Fibroblast of villous mesenchyme (primary cell): Measurements from ENCODE around the gene PHLPP1. TPM values are rescaled to one million over a fixed set of nuclear protein-coding genes. Genes with fewer than 3 reads are reported as not detected.
A peak's percentile ranks its signal among the peaks of the same experiment; 100 is the strongest.

ENCODE experiments used
- DNase-seq: peaks from one replicate; pipeline ENCODE4 v3.0.0-alpha.2; 2010; ENCODE audit warnings: low read depth
- H3K4me3 ChIP-seq: 2 replicates; pipeline ENCODE4 v1.5.1; 2011; ENCODE audit warnings: low read depth, mild to moderate bottlenecking, low read length
- CTCF ChIP-seq: IDR thresholded peaks from 2 replicates; pipeline ENCODE4 v1.5.1; 2012; ENCODE audit warnings: low read depth, mild to moderate bottlenecking, low read length; ENCODE audit not compliant: insufficient read depth
- total RNA-seq: library from RNA; depleted of rRNA; stranded (reverse); fragments of >200 nt; gene quantifications from 2 replicates; pipeline ENCODE4 v1.2.3, GENCODE V29; 2012

PHLPP1 gene
- total RNA-seq, 1 donor, result 4.7 TPM

- no peak overlapping the region for H3K4me3 ChIP-seq
- no peak for TF ChIP-seq CTCF
- no peak for DNase-seq
These were observed 289.2 kb downstream of the PHLPP1 start for GRCh38 chr18:63004466-63005089.

- H3K4me3 ChIP-seq, result no peak overlapping the region
- no peak for DNase-seq
- TF ChIP-seq CTCF, result no peak
These were observed 290.0 kb downstream of the PHLPP1 start for GRCh38 chr18:63005306-63005705.

GRCh38 chr18:63007231-63007630, 291.9 kb downstream of the PHLPP1 start:
- no peak for TF ChIP-seq CTCF
- H3K4me3 ChIP-seq, result no peak overlapping the region
- DNase-seq, result no peak

GRCh38 chr18:63016270-63016669, 300.9 kb downstream of the PHLPP1 start:
- no peak overlapping the region for H3K4me3 ChIP-seq
- TF ChIP-seq CTCF, result peak; percentile 84
- DNase-seq, result peak; percentile 66

GRCh38 chr18:63017076-63017475, 301.7 kb downstream of the PHLPP1 start:
- no peak overlapping the region for H3K4me3 ChIP-seq
- no peak for DNase-seq
- TF ChIP-seq CTCF, result no peak

GRCh38 chr18:63017977-63018376, 302.6 kb downstream of the PHLPP1 start:
- no peak overlapping the region for H3K4me3 ChIP-seq
- no peak for TF ChIP-seq CTCF

GRCh38 chr18:63022429-63023022, 307.2 kb downstream of the PHLPP1 start:
- no peak overlapping the region for H3K4me3 ChIP-seq
- peak; percentile 64 for TF ChIP-seq CTCF
- no peak for DNase-seq

More at GRCh38 chr18:63017977-63018376, 302.6 kb downstream of the PHLPP1 start:
- no peak for DNase-seq
